Calu3 (cell line): Measurements from ENCODE around the gene KLHL6. TPM values are rescaled to one million over a fixed set of nuclear protein-coding genes. Genes with fewer than 3 reads are reported as not detected.

Experiments
- BruUV-seq: library from RNA; stranded (reverse); fragments of 400-500 nt; replicated peaks from 2 replicates; lab custom pipeline; 2021; lab: Mats Ljungman, UMichigan
- CTCF ChIA-PET: fragments of 300-600 bp; sonication (Branson Sonifier 250); formaldehyde crosslinking; loops from one replicate; lab custom pipeline; 2022; ENCODE audit warnings: antibody characterized with exemption; lab: Charles Lee
- DNase-seq: peaks from one replicate; pipeline ENCODE4 v3.0.0; 2022
- H3K27ac Mint-ChIP-seq: one replicate; pipeline ENCODE4 v1.8.0; 2022; ENCODE audit warnings: mixed read lengths; ENCODE audit not compliant: unreplicated experiment
- H3K27me3 Mint-ChIP-seq: one replicate; pipeline ENCODE4 v1.8.0; 2022; ENCODE audit warnings: mixed read lengths; ENCODE audit not compliant: unreplicated experiment
- H3K36me3 Mint-ChIP-seq: one replicate; pipeline ENCODE4 v1.8.0; 2022; ENCODE audit warnings: mild to moderate bottlenecking, moderate library complexity, mixed read lengths; ENCODE audit not compliant: insufficient read depth, unreplicated experiment
- H3K4me1 Mint-ChIP-seq: one replicate; pipeline ENCODE4 v1.8.0; 2022; ENCODE audit warnings: mild to moderate bottlenecking, low read depth, mixed read lengths; ENCODE audit not compliant: unreplicated experiment
- H3K4me3 Mint-ChIP-seq: one replicate; pipeline ENCODE4 v1.8.0; 2022; ENCODE audit warnings: mild to moderate bottlenecking, low read depth, moderate library complexity, mixed read lengths; ENCODE audit not compliant: unreplicated experiment
- H3K9me3 Mint-ChIP-seq: one replicate; pipeline ENCODE4 v1.8.0; 2022; ENCODE audit warnings: low read depth, mixed read lengths; ENCODE audit not compliant: unreplicated experiment
- intact Hi-C: fragments of 100-400 bp; cut with micrococcal nuclease; formaldehyde crosslinking; loops from one replicate; pipeline ENCODE4 v1.10.0; 2022; ENCODE audit not compliant: unreplicated experiment
- total RNA-seq: library from RNA; stranded (reverse); gene quantifications from 2 replicates; pipeline ENCODE4 v1.2.3, GENCODE V29; 2022
- TF ChIP-seq, protein P1 (sequence below): fragments of 200-600 bp; IDR thresholded peaks from one replicate; pipeline ENCODE4 v1.8.0; 2022; ENCODE audit warnings: antibody characterized with exemption; ENCODE audit not compliant: unreplicated experiment

The KLHL6 gene
- total RNA-seq, 1 experiment from 2014 or later: not detected

DNA sequence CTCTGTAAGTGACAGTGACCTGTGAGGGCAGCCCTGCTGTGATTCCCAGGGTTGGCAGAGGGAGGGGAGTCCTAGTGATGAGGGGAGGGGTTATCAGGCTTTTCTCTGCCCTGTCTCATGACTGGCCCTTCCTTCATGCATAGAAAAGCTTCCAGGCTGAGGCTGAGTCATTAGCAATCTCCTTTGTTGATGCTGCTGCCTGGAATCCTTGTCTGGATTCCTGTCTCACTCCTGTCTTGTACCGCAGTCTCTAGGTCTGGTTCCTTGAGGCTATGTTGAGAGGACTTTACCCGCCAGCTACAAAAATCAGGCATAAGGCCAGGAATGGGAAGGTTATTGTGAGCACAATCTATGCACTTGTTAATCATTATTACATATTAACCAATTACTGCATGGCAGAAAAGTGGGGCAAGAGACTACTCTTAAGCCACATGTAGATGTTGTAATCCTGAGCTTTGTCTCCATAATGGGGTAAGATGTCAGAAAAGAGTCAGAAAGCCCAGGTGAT is 7.2 kb downstream of the KLHL6 start:
- H3K4me1 Mint-ChIP-seq: peaks cover 24% of the 10 kb centered on the region
- TF ChIP-seq, protein P1, sequence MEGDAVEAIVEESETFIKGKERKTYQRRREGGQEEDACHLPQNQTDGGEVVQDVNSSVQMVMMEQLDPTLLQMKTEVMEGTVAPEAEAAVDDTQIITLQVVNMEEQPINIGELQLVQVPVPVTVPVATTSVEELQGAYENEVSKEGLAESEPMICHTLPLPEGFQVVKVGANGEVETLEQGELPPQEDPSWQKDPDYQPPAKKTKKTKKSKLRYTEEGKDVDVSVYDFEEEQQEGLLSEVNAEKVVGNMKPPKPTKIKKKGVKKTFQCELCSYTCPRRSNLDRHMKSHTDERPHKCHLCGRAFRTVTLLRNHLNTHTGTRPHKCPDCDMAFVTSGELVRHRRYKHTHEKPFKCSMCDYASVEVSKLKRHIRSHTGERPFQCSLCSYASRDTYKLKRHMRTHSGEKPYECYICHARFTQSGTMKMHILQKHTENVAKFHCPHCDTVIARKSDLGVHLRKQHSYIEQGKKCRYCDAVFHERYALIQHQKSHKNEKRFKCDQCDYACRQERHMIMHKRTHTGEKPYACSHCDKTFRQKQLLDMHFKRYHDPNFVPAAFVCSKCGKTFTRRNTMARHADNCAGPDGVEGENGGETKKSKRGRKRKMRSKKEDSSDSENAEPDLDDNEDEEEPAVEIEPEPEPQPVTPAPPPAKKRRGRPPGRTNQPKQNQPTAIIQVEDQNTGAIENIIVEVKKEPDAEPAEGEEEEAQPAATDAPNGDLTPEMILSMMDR: no peak
- no peaks in the 10 kb centered on the region for H3K27me3 Mint-ChIP-seq
- intact Hi-C loops: no loop called here
- DNase-seq: peak; percentile 78
- no peaks in the 10 kb centered on the region for H3K9me3 Mint-ChIP-seq
- CTCF ChIA-PET: interaction anchor here (0.5 to 1.2 kb wide), 7 partner anchors 12 to 274 kb away, joined by 3 to 9 read pairs (median 4); no protein-coding TSS in a partner anchor
- H3K36me3 Mint-ChIP-seq: no peaks in the 10 kb centered on the region
- no TSS peak for BruUV-seq
- peak overlapping the region; percentile 52 for H3K27ac Mint-ChIP-seq
- H3K4me3 Mint-ChIP-seq: no peak overlapping the region

DNA sequence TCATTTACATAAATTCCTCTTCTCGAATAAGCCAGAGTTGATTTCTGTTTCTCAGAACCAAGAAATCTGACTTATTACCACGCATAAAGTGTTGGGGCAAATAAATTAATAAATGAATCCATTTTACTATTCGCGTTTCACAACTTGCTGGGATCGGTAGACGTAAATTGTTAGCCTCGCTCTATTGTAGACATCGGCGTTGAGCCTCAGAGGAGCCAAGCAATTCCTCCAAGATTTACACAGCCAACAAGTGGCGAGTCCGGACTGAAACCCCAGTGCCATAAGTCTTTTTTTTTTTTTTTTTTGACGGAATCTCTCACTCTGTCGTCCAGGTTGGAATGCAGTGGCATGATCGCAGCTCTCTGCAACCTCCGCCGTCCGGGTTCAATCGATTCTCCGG is 8.9 kb downstream of the KLHL6 start:
- H3K4me1 Mint-ChIP-seq: peaks cover 24% of the 10 kb centered on the region
- no peak overlapping the region for H3K4me3 Mint-ChIP-seq
- CTCF ChIA-PET: no interaction called here
- intact Hi-C loops: no loop called here
- BruUV-seq: no TSS peak
- DNase-seq: no peak
- H3K27me3 Mint-ChIP-seq: peaks cover 14% of the 10 kb centered on the region
- no peaks in the 10 kb centered on the region for H3K36me3 Mint-ChIP-seq
- no peak overlapping the region for H3K27ac Mint-ChIP-seq
- TF ChIP-seq, protein P1: no peak
- no peaks in the 10 kb centered on the region for H3K9me3 Mint-ChIP-seq

DNA sequence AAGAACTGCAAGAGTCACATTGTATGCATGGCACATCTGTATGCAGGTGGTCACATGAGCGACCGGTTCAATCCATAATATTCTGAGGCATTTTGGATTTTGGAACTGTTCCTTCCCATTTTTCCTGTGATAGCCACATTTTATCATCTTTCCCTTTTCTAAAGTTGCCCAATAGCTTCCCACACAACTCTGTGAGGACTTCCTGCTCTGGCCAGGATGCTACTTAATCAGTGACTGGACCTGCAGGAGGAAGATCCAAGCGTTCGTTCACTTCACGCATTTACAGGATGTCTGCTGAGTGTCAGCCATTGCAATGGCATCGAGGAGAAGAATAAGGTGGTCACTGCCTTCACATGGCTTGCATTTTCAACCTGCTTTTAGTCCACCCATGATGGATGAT is 9.8 kb downstream of the KLHL6 start:
- BruUV-seq: no TSS peak
- H3K27ac Mint-ChIP-seq: no peak overlapping the region
- H3K9me3 Mint-ChIP-seq: no peaks in the 10 kb centered on the region
- H3K36me3 Mint-ChIP-seq: no peaks in the 10 kb centered on the region
- intact Hi-C loops: no loop called here
- H3K4me3 Mint-ChIP-seq: no peak overlapping the region
- TF ChIP-seq, protein P1: no peak
- H3K4me1 Mint-ChIP-seq: peaks cover 24% of the 10 kb centered on the region
- no peak for DNase-seq
- peaks cover 23% of the 10 kb centered on the region for H3K27me3 Mint-ChIP-seq
- CTCF ChIA-PET: no interaction called here

DNA sequence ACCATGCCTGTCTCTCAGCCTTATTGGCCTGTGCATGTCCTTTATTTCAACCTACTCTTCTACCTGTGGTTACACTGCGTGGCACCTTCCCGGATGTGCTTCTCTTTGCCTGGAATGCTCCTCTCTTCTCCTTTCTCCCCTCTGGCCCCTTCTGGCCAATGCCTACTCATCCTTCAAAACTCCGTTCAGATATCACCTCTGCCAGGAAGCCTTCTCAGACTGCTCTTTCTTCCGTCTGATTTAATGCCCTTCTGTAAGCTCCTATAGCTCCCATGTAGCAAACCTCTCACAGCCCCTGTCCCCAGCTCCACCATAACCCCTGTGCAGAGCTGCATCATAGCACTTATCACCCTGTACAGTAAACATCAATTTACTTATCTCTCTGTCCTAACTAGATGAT is 13.2 kb downstream of the KLHL6 start:
- Mint-ChIP-seq H3K27me3 (peaks cover 26% of the 10 kb centered on the region), H3K27ac (no peak overlapping the region), H3K4me1 (no peaks in the 10 kb centered on the region), H3K4me3 (no peak overlapping the region), H3K9me3 (no peaks in the 10 kb centered on the region), H3K36me3 (no peaks in the 10 kb centered on the region)
- CTCF ChIA-PET: no interaction called here
- intact Hi-C loops: no loop called here
- DNase-seq: no peak
- BruUV-seq: no TSS peak
- TF ChIP-seq, protein P1: no peak
